Measurements from ENCODE around the gene CPD.

DNA sequence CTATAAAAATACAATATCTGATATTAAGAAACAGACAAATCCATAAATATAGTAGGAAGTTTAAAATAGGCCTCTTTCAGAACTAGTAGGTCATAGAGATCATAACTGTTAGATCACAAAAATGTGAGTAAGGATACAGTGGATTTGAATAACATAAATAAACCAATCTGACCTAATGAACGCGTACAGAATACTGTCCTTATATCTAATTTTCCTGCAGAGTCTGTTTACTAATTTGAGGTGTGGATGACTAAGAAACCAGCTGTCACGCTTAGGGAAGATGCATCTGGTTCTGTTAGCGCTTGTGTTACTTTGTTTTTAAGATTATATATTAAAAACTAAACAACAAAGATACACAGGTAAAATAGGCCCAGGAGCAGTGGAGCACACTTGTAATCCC is 14.8 kb downstream of the CPD start:
- TF ChIP-seq, protein P1, sequence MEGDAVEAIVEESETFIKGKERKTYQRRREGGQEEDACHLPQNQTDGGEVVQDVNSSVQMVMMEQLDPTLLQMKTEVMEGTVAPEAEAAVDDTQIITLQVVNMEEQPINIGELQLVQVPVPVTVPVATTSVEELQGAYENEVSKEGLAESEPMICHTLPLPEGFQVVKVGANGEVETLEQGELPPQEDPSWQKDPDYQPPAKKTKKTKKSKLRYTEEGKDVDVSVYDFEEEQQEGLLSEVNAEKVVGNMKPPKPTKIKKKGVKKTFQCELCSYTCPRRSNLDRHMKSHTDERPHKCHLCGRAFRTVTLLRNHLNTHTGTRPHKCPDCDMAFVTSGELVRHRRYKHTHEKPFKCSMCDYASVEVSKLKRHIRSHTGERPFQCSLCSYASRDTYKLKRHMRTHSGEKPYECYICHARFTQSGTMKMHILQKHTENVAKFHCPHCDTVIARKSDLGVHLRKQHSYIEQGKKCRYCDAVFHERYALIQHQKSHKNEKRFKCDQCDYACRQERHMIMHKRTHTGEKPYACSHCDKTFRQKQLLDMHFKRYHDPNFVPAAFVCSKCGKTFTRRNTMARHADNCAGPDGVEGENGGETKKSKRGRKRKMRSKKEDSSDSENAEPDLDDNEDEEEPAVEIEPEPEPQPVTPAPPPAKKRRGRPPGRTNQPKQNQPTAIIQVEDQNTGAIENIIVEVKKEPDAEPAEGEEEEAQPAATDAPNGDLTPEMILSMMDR (IDR thresholded peaks at IDR 0.05) = no peak
- TF ChIP-seq POLR2AphosphoS5 (IDR thresholded peaks at IDR 0.05) = no peak
